ENCODE measurements around the gene HBB.

HBB gene

DNA sequence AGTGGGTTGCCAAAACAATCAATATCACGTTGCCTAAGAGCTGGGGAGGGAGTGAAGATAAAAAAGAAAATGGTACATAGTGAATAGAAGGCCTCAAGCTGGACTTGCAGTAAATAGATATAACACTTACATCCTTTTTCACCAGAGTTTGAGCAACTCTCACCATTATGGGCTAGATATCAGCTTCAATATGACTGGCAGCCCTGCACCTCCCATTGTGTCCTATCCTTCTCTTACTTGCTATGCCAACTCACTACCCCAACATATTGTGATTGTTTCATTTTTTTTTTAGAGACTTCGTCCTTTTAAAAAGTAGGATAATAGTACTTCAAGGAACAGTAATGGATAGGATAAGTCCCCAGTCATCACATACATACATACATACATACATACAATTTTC is 15.3 kb upstream of the HBB start:
- Histone ChIP-seq H4K12ac (ENCODE audit: low read depth, low read length) (no peak overlapping the region), H2BK12ac (ENCODE audit: low read length) (no peak overlapping the region), H3K18ac (ENCODE audit: low read length) (no peak overlapping the region), H3K9ac (ENCODE audit: low read length) (no peak overlapping the region), H3K79me1 (ENCODE audit: low read length) (no peaks in the 10 kb centered on the region), H3K27ac (ENCODE audit: low read depth, low read length) (no peak overlapping the region), H2AFZ (ENCODE audit: insufficient read depth, low read length, poor library complexity) (no peak overlapping the region), H2AK5ac (ENCODE audit: low read length) (no peak overlapping the region), H3K27me3 (ENCODE audit: insufficient read depth, low read length) (no peaks in the 10 kb centered on the region), H2BK5ac (ENCODE audit: low read depth, low read length, poor library complexity) (no peak overlapping the region), H3K4me2 (ENCODE audit: low read length) (no peak overlapping the region), H3K4me1 (ENCODE audit: control insufficient read depth in 1 of 2, insufficient read depth in 2 of 2, low read length in 2 of 2) (no peaks in the 10 kb centered on the region), H2BK120ac (ENCODE audit: insufficient read depth, low read length, poor library complexity) (no peak overlapping the region), H3K4ac (ENCODE audit: low read depth, low read length) (no peak overlapping the region), H3K9me3 (ENCODE audit: insufficient read depth, low read depth, low read length) (no peaks in the 10 kb centered on the region), H3K36me3 (ENCODE audit: control insufficient read depth in 1 of 2, insufficient read depth in 2 of 2, low read length in 2 of 2) (no peaks in the 10 kb centered on the region), H4K91ac (ENCODE audit: low read depth, low read length) (no peak overlapping the region), H3K4me3 (ENCODE audit: low read depth, low read length) (no peak overlapping the region), H4K8ac (ENCODE audit: low read depth, low read length) (no peak overlapping the region), H3K79me2 (ENCODE audit: control insufficient read depth, insufficient read depth, low read length, poor library complexity) (no peaks in the 10 kb centered on the region), H3K23ac (ENCODE audit: low read length) (no peak overlapping the region), H3K14ac (ENCODE audit: low read length) (no peak overlapping the region)
- no CpG with 5 or more reads among the region's 2 CpGs for WGBS (ENCODE audit: extremely low coverage, insufficient coverage, insufficient read length)
- no peak for DNase-seq

DNA sequence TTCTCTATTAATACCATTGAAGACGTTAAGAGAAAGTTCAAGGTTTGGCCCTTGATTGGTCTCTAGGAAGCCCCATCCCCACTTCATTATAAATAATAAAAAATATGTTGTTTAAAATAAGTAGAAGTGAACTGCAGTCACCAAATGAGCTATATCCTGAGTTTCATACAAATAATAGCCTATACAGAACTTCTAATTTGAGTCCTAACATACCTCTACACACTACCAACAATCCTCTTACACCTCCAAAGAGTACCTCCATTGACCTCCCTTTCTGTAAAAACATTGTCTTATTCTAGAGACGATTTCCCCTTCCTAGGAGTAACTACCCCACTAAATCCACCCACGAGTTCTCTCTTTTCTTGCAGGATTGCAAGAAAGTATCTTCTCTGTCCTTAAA is 14.6 kb upstream of the HBB start:
- Histone ChIP-seq H4K8ac (ENCODE audit: low read depth, low read length) (no peak overlapping the region), H3K23ac (ENCODE audit: low read length) (no peak overlapping the region), H4K12ac (ENCODE audit: low read depth, low read length) (no peak overlapping the region), H3K36me3 (ENCODE audit: control insufficient read depth in 1 of 2, insufficient read depth in 2 of 2, low read length in 2 of 2) (no peaks in the 10 kb centered on the region), H3K27me3 (ENCODE audit: insufficient read depth, low read length) (no peaks in the 10 kb centered on the region), H2AFZ (ENCODE audit: insufficient read depth, low read length, poor library complexity) (no peak overlapping the region), H2BK12ac (ENCODE audit: low read length) (no peak overlapping the region), H3K79me1 (ENCODE audit: low read length) (no peaks in the 10 kb centered on the region), H3K27ac (ENCODE audit: low read depth, low read length) (no peak overlapping the region), H3K4me3 (ENCODE audit: low read depth, low read length) (no peak overlapping the region), H3K4ac (ENCODE audit: low read depth, low read length) (no peak overlapping the region), H3K18ac (ENCODE audit: low read length) (no peak overlapping the region), H3K9ac (ENCODE audit: low read length) (no peak overlapping the region), H3K14ac (ENCODE audit: low read length) (no peak overlapping the region), H3K4me2 (ENCODE audit: low read length) (no peak overlapping the region), H3K4me1 (ENCODE audit: control insufficient read depth in 1 of 2, insufficient read depth in 2 of 2, low read length in 2 of 2) (no peaks in the 10 kb centered on the region), H2BK5ac (ENCODE audit: low read depth, low read length, poor library complexity) (no peak overlapping the region), H3K9me3 (ENCODE audit: insufficient read depth, low read depth, low read length) (no peaks in the 10 kb centered on the region), H2AK5ac (ENCODE audit: low read length) (no peak overlapping the region), H4K91ac (ENCODE audit: low read depth, low read length) (no peak overlapping the region), H2BK120ac (ENCODE audit: insufficient read depth, low read length, poor library complexity) (no peak overlapping the region), H3K79me2 (ENCODE audit: control insufficient read depth, insufficient read depth, low read length, poor library complexity) (no peaks in the 10 kb centered on the region)
- no peak for DNase-seq
- no CpG with 5 or more reads among the region's 3 CpGs for WGBS (ENCODE audit: extremely low coverage, insufficient coverage, insufficient read length)

DNA sequence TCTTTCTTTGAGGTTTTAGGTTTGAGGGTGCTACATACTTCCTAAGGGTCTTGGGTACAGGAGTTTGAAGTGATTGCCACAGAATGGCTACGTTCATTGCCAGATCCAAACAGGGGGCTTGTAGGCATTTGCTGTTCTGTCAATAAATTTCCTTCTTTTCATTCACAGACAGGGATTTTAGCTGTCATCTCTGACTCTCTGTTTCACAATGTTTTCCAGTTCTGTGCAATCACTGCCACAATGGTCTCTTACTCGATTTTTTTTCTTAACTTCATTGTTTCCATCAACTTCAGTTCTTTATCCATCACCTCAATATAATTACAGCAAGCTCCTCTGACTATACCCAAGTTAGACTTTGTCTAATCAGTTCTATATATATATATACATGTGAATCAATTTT is 13.6 kb upstream of the HBB start:
- no CpG with 5 or more reads among the region's 2 CpGs for WGBS (ENCODE audit: extremely low coverage, insufficient coverage, insufficient read length)
- Histone ChIP-seq H3K4me2 (ENCODE audit: low read length) (no peak overlapping the region), H3K9me3 (ENCODE audit: insufficient read depth, low read depth, low read length) (no peaks in the 10 kb centered on the region), H3K18ac (ENCODE audit: low read length) (no peak overlapping the region), H3K23ac (ENCODE audit: low read length) (no peak overlapping the region), H2BK120ac (ENCODE audit: insufficient read depth, low read length, poor library complexity) (no peak overlapping the region), H4K8ac (ENCODE audit: low read depth, low read length) (no peak overlapping the region), H3K4me3 (ENCODE audit: low read depth, low read length) (no peak overlapping the region), H3K4ac (ENCODE audit: low read depth, low read length) (no peak overlapping the region), H3K14ac (ENCODE audit: low read length) (no peak overlapping the region), H2BK5ac (ENCODE audit: low read depth, low read length, poor library complexity) (no peak overlapping the region), H4K12ac (ENCODE audit: low read depth, low read length) (no peak overlapping the region), H3K79me1 (ENCODE audit: low read length) (no peaks in the 10 kb centered on the region), H2BK12ac (ENCODE audit: low read length) (no peak overlapping the region), H3K27me3 (ENCODE audit: insufficient read depth, low read length) (no peaks in the 10 kb centered on the region), H3K9ac (ENCODE audit: low read length) (no peak overlapping the region), H3K4me1 (ENCODE audit: control insufficient read depth in 1 of 2, insufficient read depth in 2 of 2, low read length in 2 of 2) (no peaks in the 10 kb centered on the region), H4K91ac (ENCODE audit: low read depth, low read length) (no peak overlapping the region), H2AK5ac (ENCODE audit: low read length) (no peak overlapping the region), H3K36me3 (ENCODE audit: control insufficient read depth in 1 of 2, insufficient read depth in 2 of 2, low read length in 2 of 2) (no peaks in the 10 kb centered on the region), H2AFZ (ENCODE audit: insufficient read depth, low read length, poor library complexity) (no peak overlapping the region), H3K79me2 (ENCODE audit: control insufficient read depth, insufficient read depth, low read length, poor library complexity) (no peaks in the 10 kb centered on the region), H3K27ac (ENCODE audit: low read depth, low read length) (no peak overlapping the region)
- no peak for DNase-seq

DNA sequence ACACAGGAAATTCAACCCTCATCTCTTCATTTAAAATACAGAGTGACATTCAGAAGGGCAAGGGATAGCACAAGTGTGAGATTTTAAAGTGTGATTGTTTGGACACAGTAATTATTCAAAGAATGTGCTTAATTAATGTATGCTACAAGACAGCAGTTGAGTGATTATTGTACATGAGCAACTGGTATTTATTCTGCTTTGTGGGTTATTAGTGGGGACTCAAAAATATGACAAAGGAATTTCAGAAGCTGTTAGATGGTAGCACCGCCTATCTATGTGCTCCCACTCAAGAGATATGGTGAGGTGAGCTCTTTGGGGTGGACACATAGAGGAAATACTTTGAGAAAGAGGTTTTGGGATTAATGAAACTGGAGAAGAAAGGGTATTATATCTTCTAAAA is 13.2 kb upstream of the HBB start:
- no peak overlapping the region for H4K12ac ChIP-seq (ENCODE audit: low read depth, low read length)
- no peak overlapping the region for H4K91ac ChIP-seq (ENCODE audit: low read depth, low read length)

DNA sequence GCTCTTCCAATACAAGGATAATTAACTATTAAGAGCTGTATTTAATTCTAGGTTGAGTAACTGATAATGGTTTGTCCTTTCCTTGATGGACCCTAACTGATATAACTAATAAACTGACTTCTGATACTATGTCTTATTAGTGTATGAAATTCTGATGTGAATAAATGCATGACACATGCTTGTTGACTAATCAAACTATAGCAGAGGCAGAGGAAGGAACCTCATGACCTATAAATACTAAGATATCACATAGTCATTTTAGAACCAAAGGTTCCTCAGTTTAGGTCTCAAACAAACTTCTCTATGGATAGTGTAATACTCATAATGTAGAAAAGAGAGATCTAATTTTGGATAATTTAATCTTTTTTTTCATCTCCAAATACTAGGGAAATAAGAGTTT is 12.2 kb upstream of the HBB start:
- Histone ChIP-seq H3K36me3 (ENCODE audit: control insufficient read depth in 1 of 2, insufficient read depth in 2 of 2, low read length in 2 of 2) (no peaks in the 10 kb centered on the region), H3K4me1 (ENCODE audit: control insufficient read depth in 1 of 2, insufficient read depth in 2 of 2, low read length in 2 of 2) (no peaks in the 10 kb centered on the region), H3K9ac (ENCODE audit: low read length) (no peak overlapping the region), H2BK12ac (ENCODE audit: low read length) (no peak overlapping the region), H3K4ac (ENCODE audit: low read depth, low read length) (no peak overlapping the region), H3K4me3 (ENCODE audit: low read depth, low read length) (no peak overlapping the region), H3K4me2 (ENCODE audit: low read length) (no peak overlapping the region), H3K14ac (ENCODE audit: low read length) (no peak overlapping the region), H3K79me1 (ENCODE audit: low read length) (no peaks in the 10 kb centered on the region), H4K91ac (ENCODE audit: low read depth, low read length) (no peak overlapping the region), H3K18ac (ENCODE audit: low read length) (no peak overlapping the region), H4K8ac (ENCODE audit: low read depth, low read length) (no peak overlapping the region), H2AFZ (ENCODE audit: insufficient read depth, low read length, poor library complexity) (no peak overlapping the region), H2AK5ac (ENCODE audit: low read length) (no peak overlapping the region), H2BK5ac (ENCODE audit: low read depth, low read length, poor library complexity) (no peak overlapping the region), H2BK120ac (ENCODE audit: insufficient read depth, low read length, poor library complexity) (no peak overlapping the region), H3K23ac (ENCODE audit: low read length) (no peak overlapping the region), H4K12ac (ENCODE audit: low read depth, low read length) (no peak overlapping the region), H3K27me3 (ENCODE audit: insufficient read depth, low read length) (no peaks in the 10 kb centered on the region), H3K9me3 (ENCODE audit: insufficient read depth, low read depth, low read length) (no peaks in the 10 kb centered on the region), H3K79me2 (ENCODE audit: control insufficient read depth, insufficient read depth, low read length, poor library complexity) (no peaks in the 10 kb centered on the region), H3K27ac (ENCODE audit: low read depth, low read length) (no peak overlapping the region)
- DNase-seq = no peak

More for the DNA sequence above, 13.2 kb upstream of the HBB start:
- Histone ChIP-seq H3K36me3 (ENCODE audit: control insufficient read depth in 1 of 2, insufficient read depth in 2 of 2, low read length in 2 of 2) (no peaks in the 10 kb centered on the region), H3K9ac (ENCODE audit: low read length) (no peak overlapping the region), H3K4me1 (ENCODE audit: control insufficient read depth in 1 of 2, insufficient read depth in 2 of 2, low read length in 2 of 2) (no peaks in the 10 kb centered on the region), H3K23ac (ENCODE audit: low read length) (no peak overlapping the region), H2BK5ac (ENCODE audit: low read depth, low read length, poor library complexity) (no peak overlapping the region), H3K14ac (ENCODE audit: low read length) (no peak overlapping the region), H3K9me3 (ENCODE audit: insufficient read depth, low read depth, low read length) (no peaks in the 10 kb centered on the region), H3K4ac (ENCODE audit: low read depth, low read length) (no peak overlapping the region), H4K8ac (ENCODE audit: low read depth, low read length) (no peak overlapping the region), H3K18ac (ENCODE audit: low read length) (no peak overlapping the region), H3K4me2 (ENCODE audit: low read length) (no peak overlapping the region), H2AK5ac (ENCODE audit: low read length) (no peak overlapping the region), H3K4me3 (ENCODE audit: low read depth, low read length) (no peak overlapping the region), H2AFZ (ENCODE audit: insufficient read depth, low read length, poor library complexity) (no peak overlapping the region), H2BK12ac (ENCODE audit: low read length) (no peak overlapping the region), H2BK120ac (ENCODE audit: insufficient read depth, low read length, poor library complexity) (no peak overlapping the region), H3K79me2 (ENCODE audit: control insufficient read depth, insufficient read depth, low read length, poor library complexity) (no peaks in the 10 kb centered on the region), H3K79me1 (ENCODE audit: low read length) (no peaks in the 10 kb centered on the region), H3K27me3 (ENCODE audit: insufficient read depth, low read length) (no peaks in the 10 kb centered on the region), H3K27ac (ENCODE audit: low read depth, low read length) (no peak overlapping the region)
- no peak for DNase-seq
- no CpG with 5 or more reads among the region's 1 CpG for whole genome bisulfite sequencing (ENCODE audit: extremely low coverage, insufficient coverage, insufficient read length)

Measured in trophoblast cell (in vitro differentiated cells and primary cell).